Right ventricle myocardium superior (tissue), 1 donor: ENCODE data around the gene TAX1BP3. TPM values are rescaled to one million over a fixed set of nuclear protein-coding genes. Genes with fewer than 3 reads are reported as not detected.

Experiments used
- ATAC-seq: fragments of 200-7000 bp; cut with Tn5 transposase; one replicate; pipeline ENCODE4 v1.9.1; 2020; ENCODE audit warnings: mild to moderate bottlenecking; ENCODE audit not compliant: poor library complexity
- DNase-seq: peaks from one replicate; pipeline ENCODE4 v3.0.0-alpha.2; 2020
- intact Hi-C: fragments of 100-400 bp; cut with DNase I; formaldehyde crosslinking; loops from one replicate; pipeline ENCODE4 v1.11.2; 2022
- total RNA-seq: library from RNA; stranded (reverse); fragmentation: NEBNext Ultra II Directional; extraction: Animal tissue kit (Norgen Biotek cat#: 25700); gene quantifications from one replicate; pipeline ENCODE4 v1.2.1, GENCODE V29; 2021
- donor health status: DM: no; HTN: yes; CAD: no; lungs with severe emphysema.

Gene TAX1BP3
- total RNA-seq, 1 donor from 2014 or later, result 149 TPM

GRCh38 chr17:3665834-3666233 is 2.5 kb downstream of the TAX1BP3 start:
- intact Hi-C loops, result no loop called here
- DNase-seq, result peak; percentile 65
- ATAC-seq, result no peak

DNA sequence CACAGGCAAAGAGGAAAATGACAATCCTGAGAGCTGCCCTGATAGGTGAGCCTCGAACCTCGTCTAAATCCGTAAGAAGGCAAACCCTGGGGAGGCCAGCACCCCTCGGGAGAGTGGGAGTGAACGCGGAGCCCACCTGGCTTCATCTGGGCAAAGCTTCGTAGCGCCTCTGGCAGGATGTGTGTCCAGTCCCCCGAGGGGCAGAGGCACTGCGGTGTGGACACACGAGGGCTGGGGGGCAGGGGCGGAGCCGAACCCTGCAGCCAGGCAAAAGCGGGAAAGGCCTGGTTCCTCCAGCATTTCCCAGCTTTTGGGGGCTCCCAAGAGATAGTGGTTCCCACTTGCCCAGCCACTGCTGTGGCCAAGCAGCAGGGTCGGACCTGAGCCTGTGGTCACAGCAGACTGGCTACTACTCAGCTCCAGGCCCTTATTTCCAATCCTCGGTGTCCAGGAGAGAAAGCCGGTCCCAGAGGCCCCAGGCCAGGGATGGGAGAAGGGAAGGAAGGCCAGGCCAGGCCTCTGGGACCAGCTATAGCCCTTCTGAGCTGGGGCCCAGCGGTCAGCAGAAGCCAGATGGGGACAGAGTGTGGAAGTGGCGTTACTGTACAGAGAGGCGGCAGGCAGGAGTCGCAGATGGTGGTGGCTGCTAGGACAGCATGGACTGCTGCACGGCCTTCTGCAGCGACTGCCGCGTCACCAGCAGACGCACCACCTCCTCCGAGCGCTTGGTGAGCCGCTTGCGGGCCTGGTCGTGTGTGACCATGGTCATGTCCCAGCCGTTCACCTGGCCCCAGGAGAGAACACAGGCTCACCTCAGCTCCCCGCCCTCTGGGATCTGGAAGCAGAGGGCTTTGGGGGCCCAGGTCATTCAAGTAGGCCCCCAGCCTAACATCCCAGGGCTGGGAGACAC is 5.0 kb downstream of the TAX1BP3 start:
- intact Hi-C loops, result no loop called here
- ATAC-seq, result no peak

DNA sequence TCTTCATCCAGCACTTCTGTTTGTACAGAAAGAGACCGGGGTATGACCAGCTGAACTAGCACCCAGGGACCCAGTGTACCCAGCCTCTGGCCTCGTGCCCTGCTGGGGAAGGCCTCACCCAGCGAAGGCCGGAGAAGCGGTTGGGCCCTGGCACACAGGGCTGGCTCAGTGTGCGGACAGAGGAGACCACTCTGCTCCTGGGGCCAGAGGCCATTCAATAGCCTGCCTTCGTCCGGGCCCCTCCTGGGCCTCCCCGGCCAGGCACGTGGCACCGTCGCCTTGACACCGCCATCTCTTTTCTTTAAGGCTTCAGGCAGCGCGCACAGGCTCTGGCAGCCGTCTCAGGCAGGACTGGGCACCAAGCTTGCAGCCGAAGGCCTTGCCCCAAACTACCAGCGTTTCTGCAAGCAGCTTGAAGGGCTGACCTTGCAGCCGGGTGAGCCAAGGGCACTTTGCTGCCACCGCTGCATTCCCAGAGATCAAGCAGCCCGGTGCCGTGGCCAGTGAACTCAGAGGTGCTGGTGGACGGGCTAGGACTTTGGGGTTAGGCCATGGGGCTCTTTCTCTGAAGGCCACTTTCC is 8.0 kb downstream of the TAX1BP3 start:
- no peak for DNase-seq
- intact Hi-C loops, result no loop called here
- peak; percentile 42 for ATAC-seq

More for the DNA sequence above, 5.0 kb downstream of the TAX1BP3 start:
- no peak for DNase-seq

- intact Hi-C loops, result no loop called here
- peak; percentile 59 for ATAC-seq
Observed at GRCh38 chr17:3659541-3660111, 8.8 kb downstream of the TAX1BP3 start.

DNA sequence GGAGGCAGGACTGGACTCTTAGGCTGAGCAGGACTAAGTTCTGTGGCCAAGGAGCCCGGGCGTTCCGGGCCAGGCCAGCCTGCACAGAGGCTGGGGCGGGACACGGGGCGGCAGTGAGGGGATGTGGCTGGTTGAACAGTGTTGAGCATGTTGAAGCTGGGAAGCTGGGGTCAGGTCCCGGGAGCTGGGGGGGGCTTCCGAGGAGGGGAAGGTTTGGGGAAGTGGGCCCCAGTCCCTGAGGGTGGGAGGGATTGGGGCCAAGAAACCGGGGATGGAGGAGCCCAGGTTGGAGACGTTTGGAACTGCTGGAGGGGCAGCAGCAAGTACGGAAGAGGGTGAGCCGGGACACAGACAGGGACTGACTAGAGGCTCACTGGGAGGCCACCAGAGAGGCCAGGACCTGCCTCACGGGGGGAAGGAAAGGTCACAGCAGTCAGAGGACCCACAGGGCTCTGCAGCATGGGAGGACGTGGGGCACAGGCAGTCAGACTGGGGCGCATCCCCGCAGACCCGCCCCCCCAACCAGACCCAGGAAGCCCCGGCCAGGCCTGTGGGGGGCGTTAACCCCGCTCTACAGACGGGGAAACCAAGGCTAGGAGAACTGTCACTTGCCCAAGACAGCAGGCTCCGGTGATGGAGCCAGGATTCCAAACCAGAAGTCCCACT is 9.5 kb downstream of the TAX1BP3 start:
- intact Hi-C loops, result no loop called here
- ATAC-seq (peak; percentile 9), DNase-seq (no peak)

More at GRCh38 chr17:3659541-3660111, 8.8 kb downstream of the TAX1BP3 start:
- DNase-seq, result peak; percentile 84

- no peak for DNase-seq
- ATAC-seq, result no peak
- intact Hi-C loops, result no loop called here
Observed at GRCh38 chr17:3657874-3658783, 10.2 kb downstream of the TAX1BP3 start.

DNA sequence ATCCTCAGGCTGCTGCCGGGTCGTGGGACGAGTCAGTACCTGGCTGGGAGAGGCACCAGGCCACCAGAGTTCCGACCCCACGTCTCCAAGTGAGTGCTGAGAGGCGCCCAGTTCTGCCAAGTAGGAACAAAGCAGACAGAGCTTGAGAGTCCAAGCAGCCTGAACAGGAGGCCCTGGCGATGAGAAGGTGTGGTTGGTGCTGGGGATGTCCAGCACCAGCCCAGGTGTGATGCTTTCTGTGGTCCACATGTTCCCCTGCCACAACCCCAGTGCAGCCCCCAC is 10.8 kb downstream of the TAX1BP3 start:
- ATAC-seq, result no peak
- DNase-seq, result no peak
- intact Hi-C loops, result no loop called here

GRCh38 chr17:3656755-3657587 is 11.4 kb downstream of the TAX1BP3 start:
- ATAC-seq (no peak), DNase-seq (no peak)
- intact Hi-C loops, result no loop called here

DNA sequence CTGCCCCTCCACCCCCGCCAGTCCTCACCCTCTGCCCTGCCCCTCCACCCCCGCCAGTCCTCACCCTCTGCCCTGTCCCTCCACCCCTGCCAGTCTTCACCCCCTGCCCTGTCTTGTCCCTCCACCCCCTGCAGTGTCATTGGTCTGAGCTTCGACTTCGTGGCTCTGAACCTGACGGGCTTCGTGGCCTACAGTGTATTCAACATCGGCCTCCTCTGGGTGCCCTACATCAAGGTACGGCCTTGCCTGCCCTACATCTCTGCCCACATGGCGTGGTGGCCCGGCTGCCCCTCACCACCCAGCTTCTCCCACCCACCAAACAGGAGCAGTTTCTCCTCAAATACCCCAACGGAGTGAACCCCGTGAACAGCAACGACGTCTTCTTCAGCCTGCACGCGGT is 12.0 kb downstream of the TAX1BP3 start:
- no peak for DNase-seq
- no peak for ATAC-seq
- intact Hi-C loops, result no loop called here

- DNase-seq (no peak), ATAC-seq (no peak)
- intact Hi-C loops, result no loop called here
Observed at GRCh38 chr17:3655766-3656165, 12.6 kb downstream of the TAX1BP3 start.

DNA sequence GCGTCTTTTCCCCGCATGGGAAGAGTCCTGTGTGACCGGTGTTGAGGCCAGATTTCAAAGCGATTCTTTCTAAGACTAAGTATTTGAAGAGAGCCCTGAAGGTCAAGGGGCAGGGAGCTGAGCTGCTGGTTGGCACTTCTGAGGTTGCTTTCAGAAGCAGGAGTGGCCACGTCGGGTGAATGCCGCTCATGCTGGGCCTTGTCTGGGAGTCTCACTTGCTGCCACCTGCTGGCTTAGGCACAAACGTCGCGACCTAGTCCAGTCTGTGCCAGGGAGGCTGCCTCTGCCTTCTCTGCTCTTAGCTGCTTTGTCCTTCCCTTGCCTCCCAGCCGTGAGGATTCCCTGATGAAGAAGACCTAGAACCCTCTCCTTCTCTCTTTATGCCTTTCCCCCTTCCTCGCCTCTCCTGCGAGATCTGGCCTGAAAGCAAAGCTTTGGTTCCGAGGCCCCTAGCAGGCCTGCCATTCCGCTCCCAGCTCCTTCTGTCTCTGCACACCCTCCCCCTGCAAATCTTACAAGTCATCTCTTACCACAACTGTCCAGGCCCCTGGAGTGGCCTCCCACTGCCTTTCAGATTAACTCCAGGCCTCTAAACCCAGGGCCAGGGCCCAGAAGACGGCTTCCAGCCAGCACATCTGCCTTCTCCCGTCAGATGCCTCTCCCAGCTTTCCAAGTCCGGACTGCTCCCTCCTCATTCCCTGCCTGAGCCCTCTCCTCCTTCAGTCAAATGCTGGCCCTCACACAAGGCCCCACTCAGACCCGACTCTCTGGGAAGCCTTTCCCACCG is 20.4 kb downstream of the TAX1BP3 start:
- intact Hi-C loops, result no loop called here
- peak; percentile 82 for ATAC-seq

DNA sequence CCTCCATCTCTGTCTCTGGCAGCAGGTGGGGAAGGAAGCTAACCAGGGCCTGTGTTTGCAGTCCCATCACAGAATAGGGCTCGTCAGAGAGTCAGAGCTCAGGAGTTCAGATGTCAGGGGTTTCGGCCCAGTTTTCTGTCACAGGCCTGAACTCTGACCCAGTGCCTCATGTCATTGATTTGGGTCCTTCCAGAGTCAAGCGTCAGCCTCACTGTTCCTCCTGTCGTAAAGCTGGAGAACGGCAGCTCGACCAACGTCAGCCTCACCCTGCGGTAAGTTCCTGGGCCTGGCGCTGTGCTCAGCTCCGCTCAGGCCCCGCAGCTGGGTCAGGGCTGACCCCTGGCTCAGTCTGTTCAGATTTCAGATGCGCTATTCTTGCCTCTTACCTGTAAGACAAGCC is 21.1 kb downstream of the TAX1BP3 start:
- DNase-seq (no peak), ATAC-seq (peak; percentile 7)
- intact Hi-C loops, result no loop called here

More for the DNA sequence above, 20.4 kb downstream of the TAX1BP3 start:
- peak; percentile 74 for DNase-seq

GRCh38 chr17:3645310-3645709 is 23.1 kb downstream of the TAX1BP3 start:
- ATAC-seq (no peak), DNase-seq (no peak)
- intact Hi-C loops, result no loop called here

- intact Hi-C loops, result no loop called here
- DNase-seq (no peak), ATAC-seq (no peak)
Observed at GRCh38 chr17:3643889-3644349, 24.5 kb downstream of the TAX1BP3 start.

DNA sequence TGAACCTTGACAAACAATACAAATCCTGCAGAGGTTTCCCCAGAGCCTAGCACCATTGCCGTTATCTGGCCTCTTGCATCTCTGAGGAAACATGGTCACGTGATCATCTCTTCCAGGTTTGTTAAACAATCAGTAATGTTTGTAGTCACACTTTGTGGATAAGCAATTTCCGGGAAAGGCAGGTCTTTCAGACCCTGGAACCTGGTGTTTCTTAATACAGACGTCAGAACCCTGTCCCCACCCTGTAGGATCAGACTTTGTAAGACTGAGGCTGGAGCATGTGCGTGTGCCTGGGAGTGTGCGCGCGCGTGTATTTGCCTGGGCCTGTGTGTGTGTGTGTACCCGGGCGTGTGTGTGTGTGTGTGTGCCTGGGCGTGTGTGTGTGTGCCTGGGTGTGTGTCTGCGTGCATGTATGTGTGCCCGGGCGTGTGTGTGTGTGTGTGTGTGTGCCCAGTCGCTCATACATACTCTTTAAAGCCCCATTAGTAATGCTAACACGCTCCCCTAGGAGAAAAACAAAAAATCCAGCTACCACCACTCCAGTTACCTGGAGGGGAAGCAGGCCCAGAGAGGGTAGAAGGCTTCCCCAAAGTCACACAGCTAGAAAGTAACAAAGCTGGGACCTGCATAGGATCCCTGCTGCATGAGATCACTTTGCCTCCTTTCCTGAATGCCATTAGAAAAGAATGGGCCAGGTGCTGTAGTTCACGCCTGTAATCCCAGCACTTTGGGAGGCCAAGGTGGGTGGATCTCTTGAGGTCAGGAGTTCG is 26.5 kb downstream of the TAX1BP3 start:
- no peak for ATAC-seq
- intact Hi-C loops, result no loop called here
- DNase-seq, result no peak

DNA sequence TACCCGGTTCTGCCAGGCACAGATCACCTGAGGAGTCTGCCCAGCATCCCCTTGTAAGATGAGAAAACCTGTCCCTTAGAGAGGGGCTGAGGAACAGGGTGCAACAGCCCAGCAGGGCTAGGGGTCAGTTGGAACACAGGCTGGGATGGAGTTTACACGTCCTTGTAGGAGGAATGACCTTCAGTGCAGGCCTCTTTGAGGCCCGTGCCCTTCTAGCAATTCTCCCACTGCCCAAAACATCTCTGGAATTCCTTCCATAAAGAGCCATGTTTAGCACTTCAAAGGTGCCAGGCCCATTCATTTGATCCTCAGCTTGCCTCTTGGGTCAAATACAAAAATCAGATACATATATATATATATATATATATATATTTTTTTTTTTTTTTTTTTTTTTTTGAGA is 27.4 kb downstream of the TAX1BP3 start:
- no peak for ATAC-seq
- no peak for DNase-seq
- intact Hi-C loops, result no loop called here
